ENCODE data around the gene KCNG2.

The KCNG2 gene

DNA sequence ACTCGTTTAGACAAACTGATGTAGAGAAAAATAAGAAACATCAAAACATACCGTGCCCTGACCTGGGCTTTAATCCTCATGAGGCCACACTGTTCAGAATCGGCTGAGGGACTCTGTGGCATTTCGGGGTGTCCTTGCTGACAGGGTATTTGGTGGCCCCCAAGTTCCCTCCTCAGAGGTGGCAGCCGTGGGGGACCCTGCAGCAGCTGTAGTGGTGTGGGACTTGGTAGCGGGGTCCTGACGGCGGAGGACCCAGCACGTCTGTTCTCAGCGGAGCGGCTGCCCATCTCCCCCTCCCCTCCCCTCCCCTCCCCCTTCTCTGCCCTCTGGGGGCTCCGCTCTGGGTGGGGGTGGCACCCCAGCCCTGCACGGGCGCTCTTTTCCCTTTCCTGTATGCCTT lies 18.4 kb downstream of the KCNG2 start:
- TF ChIP-seq, protein P1, sequence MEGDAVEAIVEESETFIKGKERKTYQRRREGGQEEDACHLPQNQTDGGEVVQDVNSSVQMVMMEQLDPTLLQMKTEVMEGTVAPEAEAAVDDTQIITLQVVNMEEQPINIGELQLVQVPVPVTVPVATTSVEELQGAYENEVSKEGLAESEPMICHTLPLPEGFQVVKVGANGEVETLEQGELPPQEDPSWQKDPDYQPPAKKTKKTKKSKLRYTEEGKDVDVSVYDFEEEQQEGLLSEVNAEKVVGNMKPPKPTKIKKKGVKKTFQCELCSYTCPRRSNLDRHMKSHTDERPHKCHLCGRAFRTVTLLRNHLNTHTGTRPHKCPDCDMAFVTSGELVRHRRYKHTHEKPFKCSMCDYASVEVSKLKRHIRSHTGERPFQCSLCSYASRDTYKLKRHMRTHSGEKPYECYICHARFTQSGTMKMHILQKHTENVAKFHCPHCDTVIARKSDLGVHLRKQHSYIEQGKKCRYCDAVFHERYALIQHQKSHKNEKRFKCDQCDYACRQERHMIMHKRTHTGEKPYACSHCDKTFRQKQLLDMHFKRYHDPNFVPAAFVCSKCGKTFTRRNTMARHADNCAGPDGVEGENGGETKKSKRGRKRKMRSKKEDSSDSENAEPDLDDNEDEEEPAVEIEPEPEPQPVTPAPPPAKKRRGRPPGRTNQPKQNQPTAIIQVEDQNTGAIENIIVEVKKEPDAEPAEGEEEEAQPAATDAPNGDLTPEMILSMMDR (IDR thresholded peaks at IDR 0.05; ENCODE audit: low read length, missing control alignments): no peak
- no peak overlapping the region for H3K4me3 ChIP-seq (replicated peaks; ENCODE audit: low read depth, low read length)
- DNase-seq (ENCODE audit: low read depth): no peak

DNA sequence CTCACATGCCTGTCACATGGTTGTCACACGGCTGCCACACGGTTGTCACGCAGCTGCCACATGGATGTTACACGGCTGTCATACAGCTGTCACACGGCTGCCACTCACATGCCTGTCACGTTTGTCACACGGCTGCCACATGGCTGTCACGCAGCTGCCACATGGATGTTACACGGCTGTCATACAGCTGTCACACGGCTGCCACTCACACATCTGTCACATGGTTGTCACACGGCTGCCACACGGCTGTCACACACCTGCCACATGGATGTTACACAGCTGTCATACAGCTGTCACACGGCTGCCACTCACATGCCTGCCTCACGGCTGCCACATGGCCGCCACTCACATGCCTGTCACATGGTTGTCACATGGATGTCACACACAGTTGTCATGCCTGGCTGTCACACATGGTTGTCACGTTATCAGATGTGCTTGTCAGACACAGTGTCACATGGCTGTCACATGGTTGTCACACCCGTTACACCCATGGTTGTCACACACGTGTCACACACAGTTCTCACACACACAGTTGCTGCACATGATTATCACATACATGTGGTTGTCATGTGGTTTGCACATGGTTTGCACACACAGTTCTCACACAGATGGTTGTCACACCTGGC lies 19.4 kb downstream of the KCNG2 start:
- H3K4me3 ChIP-seq (replicated peaks; ENCODE audit: low read depth, low read length): no peak overlapping the region
- no peak for DNase-seq (ENCODE audit: low read depth)
- TF ChIP-seq, protein P1 (IDR thresholded peaks at IDR 0.05; ENCODE audit: low read length, missing control alignments): no peak

- TF ChIP-seq, protein P1 (IDR thresholded peaks at IDR 0.05; ENCODE audit: low read length, missing control alignments): no peak
- no peak overlapping the region for H3K4me3 ChIP-seq (replicated peaks; ENCODE audit: low read depth, low read length)
- no peak for DNase-seq (ENCODE audit: low read depth)
Observed at GRCh38 chr18:79817607-79817998, 19.9 kb downstream of the KCNG2 start.

DNA sequence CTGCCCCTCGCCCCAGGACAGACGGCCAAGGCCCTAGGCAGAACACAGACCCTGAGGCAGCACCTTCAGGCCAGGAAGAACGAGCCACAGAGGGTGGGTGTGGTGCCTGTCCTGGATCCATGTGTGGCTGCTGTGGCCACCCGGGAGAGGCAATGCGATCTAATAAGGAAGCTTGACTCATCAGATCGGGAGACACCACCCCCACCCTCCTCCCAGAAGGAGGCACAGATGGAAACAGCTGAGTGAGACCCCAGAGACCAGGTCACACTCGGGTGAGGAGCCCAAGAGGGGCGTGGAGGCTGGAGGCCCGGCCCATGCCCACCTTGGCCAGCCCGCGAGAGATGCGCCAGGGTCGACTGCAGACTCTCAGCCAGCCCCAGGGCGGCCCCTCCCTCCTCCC lies 20.3 kb downstream of the KCNG2 start:
- DNase-seq (ENCODE audit: low read depth): no peak
- H3K4me3 ChIP-seq (replicated peaks; ENCODE audit: low read depth, low read length): no peak overlapping the region
- TF ChIP-seq, protein P1 (IDR thresholded peaks at IDR 0.05; ENCODE audit: low read length, missing control alignments): no peak

DNA sequence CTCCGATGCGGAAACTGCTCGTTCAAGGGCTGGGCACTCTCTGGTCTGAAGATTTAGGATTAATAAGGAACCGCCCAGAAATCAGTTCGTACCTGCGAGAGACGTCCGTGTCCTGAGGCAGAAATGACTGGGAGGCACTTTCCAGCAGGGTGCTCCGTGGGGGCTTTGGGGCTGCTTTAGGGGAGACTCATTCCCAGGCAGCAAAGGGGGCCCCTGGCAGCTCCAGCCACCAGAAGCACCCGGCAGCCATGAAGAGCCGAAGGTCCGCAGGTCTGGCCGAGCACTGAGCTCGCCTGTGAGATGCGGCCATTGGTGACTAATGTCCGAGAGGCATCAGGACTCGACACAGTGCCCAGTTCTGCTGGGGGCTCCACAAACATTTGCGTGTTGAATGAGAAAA lies 20.9 kb downstream of the KCNG2 start:
- DNase-seq (ENCODE audit: low read depth): no peak
- TF ChIP-seq, protein P1 (IDR thresholded peaks at IDR 0.05; ENCODE audit: low read length, missing control alignments): no peak
- no peak overlapping the region for H3K4me3 ChIP-seq (replicated peaks; ENCODE audit: low read depth, low read length)

DNA sequence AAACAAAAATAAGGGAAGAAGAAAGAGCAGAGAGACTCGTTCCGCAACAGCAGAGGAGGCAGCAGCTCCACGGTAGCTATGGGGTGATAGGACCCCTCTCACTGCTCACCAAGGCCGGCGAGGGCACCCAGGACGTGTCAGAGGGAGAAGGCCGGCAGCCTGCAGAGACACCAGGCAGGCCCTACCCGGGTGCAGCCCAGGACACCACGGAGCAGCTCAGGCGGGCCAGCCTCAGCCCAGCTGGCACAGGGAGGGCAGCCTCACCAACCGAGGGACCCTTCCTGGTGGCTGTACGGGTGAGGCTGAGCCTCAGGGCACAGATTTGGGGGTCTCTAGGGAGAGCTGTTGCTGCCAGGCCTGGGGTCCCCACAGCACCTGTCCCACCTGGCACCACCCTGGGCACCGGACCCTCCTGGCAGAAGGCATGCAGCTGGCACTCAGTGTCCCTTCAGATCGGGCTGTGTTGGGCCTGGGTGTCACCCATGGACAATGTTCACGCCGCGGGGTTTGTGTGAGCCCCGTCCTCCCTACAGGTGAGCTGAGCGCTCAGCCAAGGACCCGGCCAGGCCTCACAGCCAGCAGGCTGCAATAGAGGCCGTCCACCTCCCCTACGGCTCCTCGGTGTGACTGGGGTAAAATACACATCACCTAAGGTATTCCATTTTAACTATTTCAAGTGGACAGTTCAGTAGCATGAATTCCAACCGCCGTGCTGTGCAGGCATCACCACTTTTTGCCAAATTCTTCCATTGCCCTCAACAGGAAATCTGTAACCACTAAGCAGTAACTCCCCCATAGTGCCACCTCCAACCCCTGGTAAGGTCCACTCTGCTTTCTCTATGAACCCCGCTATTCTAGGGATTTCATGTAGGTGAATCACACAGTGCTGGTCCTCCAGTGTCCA lies 21.6 kb downstream of the KCNG2 start:
- no peak for DNase-seq (ENCODE audit: low read depth)
- no peak overlapping the region for H3K4me3 ChIP-seq (replicated peaks; ENCODE audit: low read depth, low read length)
- TF ChIP-seq, protein P1 (IDR thresholded peaks at IDR 0.05; ENCODE audit: low read length, missing control alignments): no peak
